Measurements from ENCODE around the gene P2RX7.
A peak's percentile ranks its signal among the peaks of the same experiment; 100 is the strongest.

Gene P2RX7

GRCh38 chr12:121132601-121133481 is at the start of gene P2RX7:
TSS of gene P2RX7 (plus strand) at chr12:121132876. CDS start at chr12:121132971, 95 bp downstream.
- FAIRE-seq (peak; percentile 70), DNase-seq (ENCODE audit: extremely low spot score, insufficient read length, low read depth) (no peak)

GRCh38 chr12:121084229-121084628 is 48.4 kb upstream of the P2RX7 start:
- FAIRE-seq: no peak

GRCh38 chr12:121085069-121085468 is 47.6 kb upstream of the P2RX7 start:
- no peak for DNase-seq (ENCODE audit: extremely low spot score, insufficient read length, low read depth)
- no peak for FAIRE-seq

More at GRCh38 chr12:121084229-121084628, 48.4 kb upstream of the P2RX7 start:
- no peak for DNase-seq (ENCODE audit: extremely low spot score, insufficient read length, low read depth)

- DNase-seq (ENCODE audit: extremely low spot score, insufficient read length, low read depth): no peak
- FAIRE-seq: no peak
Observed at GRCh38 chr12:121085506-121086353, 46.9 kb upstream of the P2RX7 start.

GRCh38 chr12:121086781-121087295 is 45.8 kb upstream of the P2RX7 start:
- FAIRE-seq: no peak

GRCh38 chr12:121087467-121088194 is 45.0 kb upstream of the P2RX7 start:
- DNase-seq (ENCODE audit: extremely low spot score, insufficient read length, low read depth): no peak

More at GRCh38 chr12:121086781-121087295, 45.8 kb upstream of the P2RX7 start:
- DNase-seq (ENCODE audit: extremely low spot score, insufficient read length, low read depth): no peak

GRCh38 chr12:121088195-121088585 is 44.5 kb upstream of the P2RX7 start:
- DNase-seq (ENCODE audit: extremely low spot score, insufficient read length, low read depth) (no peak), FAIRE-seq (peak; percentile 26)

More at GRCh38 chr12:121087467-121088194, 45.0 kb upstream of the P2RX7 start:
- FAIRE-seq: peak; percentile 76

GRCh38 chr12:121089031-121089812 is 43.5 kb upstream of the P2RX7 start:
- DNase-seq (ENCODE audit: extremely low spot score, insufficient read length, low read depth) (no peak), FAIRE-seq (peak; percentile 21)

- FAIRE-seq (no peak), DNase-seq (ENCODE audit: extremely low spot score, insufficient read length, low read depth) (no peak)
Observed at GRCh38 chr12:121089813-121090430, 42.8 kb upstream of the P2RX7 start.

GRCh38 chr12:121090586-121091514 is 41.8 kb upstream of the P2RX7 start:
- DNase-seq (ENCODE audit: extremely low spot score, insufficient read length, low read depth): no peak
- no peak for FAIRE-seq

- no peak for DNase-seq (ENCODE audit: extremely low spot score, insufficient read length, low read depth)
- no peak for FAIRE-seq
Observed at GRCh38 chr12:121092034-121092433, 40.6 kb upstream of the P2RX7 start.

- no peak for DNase-seq (ENCODE audit: extremely low spot score, insufficient read length, low read depth)
- FAIRE-seq: no peak
Observed at GRCh38 chr12:121093487-121093891, 39.2 kb upstream of the P2RX7 start.

- FAIRE-seq (peak; percentile 80), DNase-seq (ENCODE audit: extremely low spot score, insufficient read length, low read depth) (peak; percentile 72)
Observed at GRCh38 chr12:121095544-121096198, 37.0 kb upstream of the P2RX7 start.

GRCh38 chr12:121096199-121096798 is 36.4 kb upstream of the P2RX7 start:
- FAIRE-seq: no peak

GRCh38 chr12:121099779-121100178 is 32.9 kb upstream of the P2RX7 start:
- DNase-seq (ENCODE audit: extremely low spot score, insufficient read length, low read depth) (no peak), FAIRE-seq (peak; percentile 50)

More at GRCh38 chr12:121096199-121096798, 36.4 kb upstream of the P2RX7 start:
- DNase-seq (ENCODE audit: extremely low spot score, insufficient read length, low read depth): no peak

- DNase-seq (ENCODE audit: extremely low spot score, insufficient read length, low read depth) (no peak), FAIRE-seq (no peak)
Observed at GRCh38 chr12:121102307-121102706, 30.4 kb upstream of the P2RX7 start.

GRCh38 chr12:121107681-121108080 is 25.0 kb upstream of the P2RX7 start:
- FAIRE-seq (no peak), DNase-seq (ENCODE audit: extremely low spot score, insufficient read length, low read depth) (no peak)
